SK-N-SH (cell line): ENCODE results near the gene JPT2.

Source experiments
- CTCF ChIP-seq: fragments of 200-600 bp; sonication (generic); IDR thresholded peaks from 2 replicates; pipeline ENCODE4 v1.6.1; 2017; ENCODE audit warnings: antibody characterized with exemption, mild to moderate bottlenecking, moderate library complexity
- EZH2phosphoT487 ChIP-seq: fragments of 200-600 bp; sonication (generic); IDR thresholded peaks from 2 replicates; pipeline ENCODE4 v1.6.1; 2017; ENCODE audit warnings: low read depth, mixed run types, mild to moderate bottlenecking, antibody characterized with exemption, moderate library complexity, borderline replicate concordance
- IRF3 ChIP-seq: fragments of 150-350 bp; IDR thresholded peaks from 2 replicates; pipeline ENCODE4 v1.6.1; 2016; ENCODE audit warnings: mild to moderate bottlenecking, low read depth, low read length
- POLR2AphosphoS5 ChIP-seq: IDR thresholded peaks from 2 replicates; pipeline ENCODE4 v1.6.1; 2012; ENCODE audit warnings: low read depth, low read length
- RCOR1 ChIP-seq: fragments of 150-350 bp; IDR thresholded peaks from 2 replicates; pipeline ENCODE4 v1.6.1; 2017; ENCODE audit warnings: antibody characterized with exemption, low read length
- RFX5 ChIP-seq: IDR thresholded peaks from 2 replicates; pipeline ENCODE4 v1.6.1; 2012; ENCODE audit warnings: mild to moderate bottlenecking, improper control_type of control experiment, low read length
- YY1 ChIP-seq: IDR thresholded peaks from 2 replicates; pipeline ENCODE4 v1.4.0; 2012; ENCODE audit warnings: low read depth, mild to moderate bottlenecking
- TF ChIP-seq, protein P1 (sequence below): IDR thresholded peaks from 2 replicates; pipeline ENCODE4 v1.4.0; 2012; ENCODE audit warnings: low read depth

DNA sequence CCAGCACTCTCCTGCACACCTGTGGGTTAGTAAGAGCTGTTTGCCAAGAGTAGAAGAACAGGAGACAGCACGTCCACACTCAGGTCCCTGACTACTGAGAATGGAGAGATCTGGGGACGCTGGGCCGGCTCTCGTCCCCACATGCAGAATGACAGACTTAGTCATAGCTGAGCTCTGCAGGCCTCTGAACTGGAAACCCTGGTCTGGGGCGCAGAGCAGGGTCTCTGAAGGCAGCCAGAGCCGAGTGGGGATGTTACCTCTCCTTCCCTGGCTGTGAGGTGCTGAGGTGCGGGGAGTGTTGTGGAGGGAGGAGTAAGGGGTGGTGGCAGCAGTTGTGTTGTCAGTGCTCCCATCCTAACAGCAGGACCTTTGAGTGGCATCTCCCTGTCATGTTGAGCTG, 7.2 kb upstream of the JPT2 start:
- no peak for TF ChIP-seq CTCF
- no peak for TF ChIP-seq RFX5
- no peak for TF ChIP-seq IRF3
- no peak for TF ChIP-seq YY1
- TF ChIP-seq POLR2AphosphoS5 = no peak
- no peak for TF ChIP-seq EZH2phosphoT487
- no peak for TF ChIP-seq RCOR1
- TF ChIP-seq, protein P1, sequence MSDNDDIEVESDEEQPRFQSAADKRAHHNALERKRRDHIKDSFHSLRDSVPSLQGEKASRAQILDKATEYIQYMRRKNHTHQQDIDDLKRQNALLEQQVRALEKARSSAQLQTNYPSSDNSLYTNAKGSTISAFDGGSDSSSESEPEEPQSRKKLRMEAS = no peak
